CD4-positive, alpha-beta T cell treated with Interleukin-10 for 1 hour (primary cell): ENCODE measurements around the gene MTM1.

ENCODE experiments used
- DNase-seq: peaks from one replicate; pipeline ENCODE4 v3.0.0-alpha.2; 2020

The MTM1 gene

GRCh38 chrX:150607201-150607600 lies 38.8 kb downstream of the MTM1 start:
- no peak for DNase-seq

GRCh38 chrX:150610043-150610442 lies 41.6 kb downstream of the MTM1 start:
- no peak for DNase-seq

- no peak for DNase-seq
Observed at GRCh38 chrX:150610446-150610845, 42.0 kb downstream of the MTM1 start.

GRCh38 chrX:150615356-150615755 lies 46.9 kb downstream of the MTM1 start:
- no peak for DNase-seq

GRCh38 chrX:150616179-150616862 lies 47.9 kb downstream of the MTM1 start:
- no peak for DNase-seq

GRCh38 chrX:150616863-150617198 lies 48.4 kb downstream of the MTM1 start:
- DNase-seq, result no peak

- DNase-seq, result no peak
Observed at GRCh38 chrX:150621652-150622051, 53.2 kb downstream of the MTM1 start.

GRCh38 chrX:150623583-150623982 lies 55.2 kb downstream of the MTM1 start:
- no peak for DNase-seq

GRCh38 chrX:150625097-150625496 lies 56.7 kb downstream of the MTM1 start:
- no peak for DNase-seq

- no peak for DNase-seq
Observed at GRCh38 chrX:150625875-150626274, 57.5 kb downstream of the MTM1 start.

GRCh38 chrX:150627957-150628356 lies 59.5 kb downstream of the MTM1 start:
- DNase-seq, result no peak

- DNase-seq, result no peak
Observed at GRCh38 chrX:150635952-150636351, 67.5 kb downstream of the MTM1 start.

- DNase-seq, result no peak
Observed at GRCh38 chrX:150642423-150642822, 74.0 kb downstream of the MTM1 start.

GRCh38 chrX:150643271-150643670 lies 74.8 kb downstream of the MTM1 start:
- DNase-seq, result no peak

GRCh38 chrX:150643958-150644357 lies 75.5 kb downstream of the MTM1 start:
- no peak for DNase-seq

- DNase-seq, result no peak
Observed at GRCh38 chrX:150644422-150644821, 76.0 kb downstream of the MTM1 start.

- DNase-seq, result no peak
Observed at GRCh38 chrX:150647331-150647730, 78.9 kb downstream of the MTM1 start.

GRCh38 chrX:150648296-150648940 lies 80.0 kb downstream of the MTM1 start:
- no peak for DNase-seq

- no peak for DNase-seq
Observed at GRCh38 chrX:150649096-150649870, 80.9 kb downstream of the MTM1 start.

GRCh38 chrX:150651906-150652305 lies 83.5 kb downstream of the MTM1 start:
- no peak for DNase-seq

GRCh38 chrX:150655788-150656187 lies 87.4 kb downstream of the MTM1 start:
- no peak for DNase-seq

- DNase-seq, result no peak
Observed at GRCh38 chrX:150663073-150663472, 94.7 kb downstream of the MTM1 start.

- no peak for DNase-seq
Observed at GRCh38 chrX:150664290-150664689, 95.9 kb downstream of the MTM1 start.

GRCh38 chrX:150676221-150676620 lies 107.8 kb downstream of the MTM1 start:
- DNase-seq, result no peak
